Measurements from ENCODE around the gene EHF. TPM values are rescaled to one million over a fixed set of nuclear protein-coding genes. Genes with fewer than 3 reads are reported as not detected.

Gene EHF
- total and polyA plus RNA-seq, 2 of the 13 experiments (the other 11 are each of a cell fraction or from before 2014, with no cell fraction given): 0.04 to 0.46 TPM

- TF ChIP-seq RNF219 (CRISPR knock-in tag; IDR thresholded peaks at IDR 0.05) (no peak), KMT2A (CRISPR knock-in tag; IDR thresholded peaks at IDR 0.05) (peak; percentile 40; the same call in 1 of the 2 replicates), CBX5 (CRISPR knock-in tag; IDR thresholded peaks at IDR 0.05; ENCODE audit: borderline replicate concordance) (peak; percentile 46; the same call in 1 of the 2 replicates), MED8 (CRISPR knock-in tag; IDR thresholded peaks at IDR 0.05; ENCODE audit: insufficient replicate concordance) (no peak), ZNF776 (CRISPR knock-in tag; IDR thresholded peaks at IDR 0.05) (no peak), MXD4 (CRISPR knock-in tag; IDR thresholded peaks at IDR 0.05) (no peak), NFE2 (CRISPR knock-in tag; IDR thresholded peaks at IDR 0.05) (no peak), HDAC2 (CRISPR knock-in tag; IDR thresholded peaks at IDR 0.05) (peak; percentile 92), TARDBP (CRISPR knock-in tag; IDR thresholded peaks at IDR 0.05) (peak; percentile 67), NR2F6 (IDR thresholded peaks at IDR 0.05) (peak; percentile 48; the same call in 1 of the 2 replicates), NR2F6 (CRISPR knock-in tag; IDR thresholded peaks at IDR 0.05) (peak; percentile 55; the same call in 1 of the 2 replicates), ZSCAN22 (CRISPR knock-in tag; IDR thresholded peaks at IDR 0.05) (no peak), SMC3 (IDR thresholded peaks at IDR 0.05; ENCODE audit: low read length) (peak; percentile 41; the same call in 1 of the 2 replicates), ATF2 (CRISPR knock-in tag; IDR thresholded peaks at IDR 0.05) (no peak), SRSF4 (IDR thresholded peaks at IDR 0.05; ENCODE audit: low read depth, low read length, poor library complexity, severe bottlenecking) (no peak), PRPF4 (IDR thresholded peaks at IDR 0.05; ENCODE audit: low read depth, low read length, poor library complexity, severe bottlenecking) (no peak), ETV6 (CRISPR knock-in tag; conservative IDR thresholded peaks at IDR 0.05) (0 out of 2 replicates have a peak, but pooled peaks have one; percentile 33), ZFP36L2 (CRISPR knock-in tag; IDR thresholded peaks at IDR 0.05) (no peak), MATR3 (CRISPR knock-in tag; IDR thresholded peaks at IDR 0.05) (no peak), CEBPB (IDR thresholded peaks at IDR 0.05; ENCODE audit: borderline replicate concordance, low read depth, low read length) (peak; percentile 66; the same call in 1 of the 2 replicates), NFE2L2 (IDR thresholded peaks at IDR 0.05; ENCODE audit: low read length) (no peak), IRF2 (CRISPR knock-in tag; IDR thresholded peaks at IDR 0.05) (peak; percentile 59; the same call in 1 of the 2 replicates), ARNT (IDR thresholded peaks at IDR 0.05) (no peak), HNRNPL (IDR thresholded peaks at IDR 0.05; ENCODE audit: low read depth, low read length) (no peak), E2F1 (CRISPR knock-in tag; IDR thresholded peaks at IDR 0.05) (no peak), ZNF629 (CRISPR knock-in tag; conservative IDR thresholded peaks at IDR 0.05) (peak; percentile 99)
Measured at GRCh38 chr11:34640050-34640923, 19.4 kb downstream of the EHF start (continued).

Data from HepG2 (cell line).